Prostate gland (tissue), 2 donors: ENCODE measurements around the gene REC114.

Experiments used
- CTCF ChIP-seq, 4 experiments: fragments of 200-600 bp in 2 of 4; fragments of 450-650 bp in 2 of 4; sonication (generic) in 2 of 4; IDR thresholded peaks; 1 replicate in 3 of 4; 2 replicates in 1 of 4; pipeline ENCODE4 v1.5.1; 2016 to 2019; ENCODE audit warnings: antibody characterized with exemption in 4 of 4, mild to moderate bottlenecking in 2 of 4, moderate library complexity in 2 of 4
- POLR2AphosphoS5 ChIP-seq: sonication (generic); formaldehyde crosslinking; IDR thresholded peaks from one replicate; pipeline ENCODE4 v1.6.1; 2017; ENCODE audit warnings: antibody characterized with exemption

DNA sequence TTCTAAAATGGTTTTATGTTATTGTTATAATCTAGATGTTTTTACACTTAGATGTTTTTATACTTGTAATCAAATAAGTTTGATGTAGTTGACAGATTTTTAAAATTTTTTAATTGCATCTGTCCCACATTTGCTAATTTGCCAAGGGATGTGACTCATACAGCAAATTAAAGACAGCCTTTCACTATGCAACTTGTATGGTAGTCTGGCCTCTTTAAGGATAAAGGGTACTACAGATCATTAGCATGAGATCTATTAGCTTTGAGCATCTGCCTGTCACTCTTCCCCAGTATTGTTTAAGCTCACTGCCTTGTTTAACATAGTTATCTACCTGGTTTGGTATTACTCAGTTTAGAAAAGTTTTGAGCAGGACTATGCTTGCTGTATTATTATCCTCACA, 107.2 kb downstream of the REC114 start:
- TF ChIP-seq CTCF (IDR thresholded peaks at IDR 0.05) (no peak), POLR2AphosphoS5 (no peak)
